GM23338 (cell line): ENCODE data around the gene MEX3B. TPM values are rescaled to one million over a fixed set of nuclear protein-coding genes. Genes with fewer than 3 reads are reported as not detected.

ENCODE experiments used
- ATAC-seq: fragments of 200-7000 bp; cut with Tn5 transposase; 3 replicates; pipeline ENCODE4 v1.9.1; 2020
- DNase-seq: peaks from one replicate; pipeline ENCODE4 v3.0.0-alpha.2; 2015; ENCODE audit warnings: low spot score
- H2AFZ ChIP-seq: fragments of 200-600 bp; sonication (generic); 2 replicates; pipeline ENCODE4 v1.8.0; 2016; ENCODE audit warnings: antibody characterized with exemption, mild to moderate bottlenecking, moderate library complexity
- H3F3A ChIP-seq: fragments of 200-600 bp; sonication (generic); replicated peaks from 2 replicates; pipeline ENCODE4 v1.8.0; 2017; ENCODE audit warnings: antibody characterized with exemption, mixed run types, low read depth
- H3K27ac ChIP-seq: fragments of 200-600 bp; sonication (generic); 2 replicates; pipeline ENCODE4 v1.6.1; 2016; ENCODE audit warnings: low read depth
- H3K27me3 ChIP-seq: fragments of 200-600 bp; sonication (generic); 2 replicates; pipeline ENCODE4 v1.8.0; 2016; ENCODE audit warnings: mild to moderate bottlenecking, mixed run types, moderate library complexity; ENCODE audit not compliant: insufficient read depth
- H3K36me3 ChIP-seq: fragments of 200-600 bp; sonication (generic); 2 replicates; pipeline ENCODE4 v1.8.0; 2016; ENCODE audit warnings: mild to moderate bottlenecking; ENCODE audit not compliant: insufficient read depth
- H3K4me1 ChIP-seq: fragments of 200-600 bp; sonication (generic); 2 replicates; pipeline ENCODE4 v1.8.0; 2016; ENCODE audit warnings: mild to moderate bottlenecking, moderate library complexity; ENCODE audit not compliant: insufficient read depth
- H3K4me2 ChIP-seq: fragments of 200-600 bp; sonication (generic); 2 replicates; pipeline ENCODE4 v1.7.1; 2017; ENCODE audit warnings: mixed run types
- H3K4me3 ChIP-seq: fragments of 200-600 bp; sonication (generic); 2 replicates; pipeline ENCODE4 v1.6.1; 2016; ENCODE audit warnings: mixed run types
- H3K79me2 ChIP-seq: fragments of 200-600 bp; sonication (generic); replicated peaks from 2 replicates; pipeline ENCODE4 v1.8.0; 2017; ENCODE audit warnings: mild to moderate bottlenecking; ENCODE audit not compliant: insufficient read depth
- H3K9me2 ChIP-seq: fragments of 200-600 bp; sonication (generic); 2 replicates; pipeline ENCODE4 v1.8.0; 2017; ENCODE audit not compliant: insufficient read depth
- H4K20me1 ChIP-seq: fragments of 200-600 bp; sonication (generic); replicated peaks from 2 replicates; pipeline ENCODE4 v1.8.0; 2017; ENCODE audit warnings: mild to moderate bottlenecking; ENCODE audit not compliant: insufficient read depth
- H3K27ac Mint-ChIP-seq: 2 replicates; pipeline ENCODE4 v1.8.0; 2020; ENCODE audit warnings: inconsistent platforms, mild to moderate bottlenecking, moderate library complexity, mixed read lengths
- H3K27me3 Mint-ChIP-seq: 3 replicates; pipeline ENCODE4 v1.8.0; 2022; ENCODE audit warnings: low read depth, mild to moderate bottlenecking, moderate library complexity, mixed read lengths, inconsistent platforms; ENCODE audit not compliant: insufficient read depth, poor library complexity
- H3K36me3 Mint-ChIP-seq: 3 replicates; pipeline ENCODE4 v1.8.0; 2021; ENCODE audit warnings: low read depth, mild to moderate bottlenecking, inconsistent platforms, moderate library complexity, mixed read lengths
- H3K4me1 Mint-ChIP-seq: 3 replicates; pipeline ENCODE4 v1.8.0; 2020; ENCODE audit warnings: mild to moderate bottlenecking, inconsistent platforms, mixed read lengths
- H3K4me3 Mint-ChIP-seq: 3 replicates; pipeline ENCODE4 v1.8.0; 2021; ENCODE audit warnings: moderate library complexity, mild to moderate bottlenecking, inconsistent platforms, mixed read lengths
- H3K9me3 Mint-ChIP-seq: 3 replicates; pipeline ENCODE4 v1.8.0; 2020; ENCODE audit warnings: moderate library complexity, mild to moderate bottlenecking, inconsistent platforms, mixed read lengths
- CREB1 ChIP-seq: fragments of 250-450 bp; sonication (Bioruptor Pico); IDR thresholded peaks from 2 replicates; pipeline ENCODE4 v1.5.0; 2020; ENCODE audit warnings: low read depth, mild to moderate bottlenecking, moderate library complexity
- ETS1 ChIP-seq: IDR thresholded peaks from 2 replicates; pipeline ENCODE4 v1.6.1; 2016; ENCODE audit warnings: antibody characterized with exemption
- EZH2 ChIP-seq: fragments of 200-600 bp; sonication (generic); IDR thresholded peaks from one replicate; pipeline ENCODE4 v1.8.0; 2017; ENCODE audit warnings: antibody characterized with exemption, mild to moderate bottlenecking, low read depth; ENCODE audit not compliant: unreplicated experiment
- EZH2phosphoT487 ChIP-seq: fragments of 200-600 bp; sonication (generic); IDR thresholded peaks from one replicate; pipeline ENCODE4 v1.8.1; 2018; ENCODE audit warnings: antibody characterized with exemption; ENCODE audit not compliant: unreplicated experiment
- JUNB ChIP-seq: IDR thresholded peaks from one replicate; pipeline ENCODE4 v1.6.1; 2016; ENCODE audit warnings: antibody characterized with exemption; ENCODE audit not compliant: unreplicated experiment
- NANOG ChIP-seq: IDR thresholded peaks from 2 replicates; pipeline ENCODE4 v1.6.1; 2016; ENCODE audit warnings: antibody characterized with exemption, borderline replicate concordance
- POLR2AphosphoS5 ChIP-seq: IDR thresholded peaks from 2 replicates; pipeline ENCODE4 v1.6.1; 2016; ENCODE audit warnings: antibody characterized with exemption, low read depth
- REST ChIP-seq: IDR thresholded peaks from one replicate; pipeline ENCODE4 v1.6.1; 2018; ENCODE audit warnings: antibody characterized with exemption; ENCODE audit not compliant: unreplicated experiment
- STAT1 ChIP-seq: IDR thresholded peaks from one replicate; pipeline ENCODE4 v1.6.1; 2016; ENCODE audit warnings: antibody characterized with exemption; ENCODE audit not compliant: unreplicated experiment
- ZNF114 ChIP-seq: fragments of 250-450 bp; sonication (Bioruptor Pico); IDR thresholded peaks from 2 replicates; pipeline ENCODE4 v1.5.0; 2020; ENCODE audit warnings: mild to moderate bottlenecking, moderate library complexity
- ZNF331 ChIP-seq: fragments of 250-450 bp; sonication (Bioruptor Pico); IDR thresholded peaks from 2 replicates; pipeline ENCODE4 v1.5.0; 2020; ENCODE audit warnings: low read depth, mild to moderate bottlenecking, moderate library complexity
- ZNF462 ChIP-seq: fragments of 250-450 bp; sonication (Bioruptor Pico); IDR thresholded peaks from 2 replicates; pipeline ENCODE4 v1.5.0; 2020; ENCODE audit warnings: mild to moderate bottlenecking, moderate library complexity
- polyA plus RNA-seq: library from polyadenylated mRNA; unstranded; fragments of >200 nt; fragmentation: Nextera tagmentation; extraction: Ambion mirVana; gene quantifications from 2 replicates; pipeline ENCODE4 v1.2.1, GENCODE V29; 2016
- total RNA-seq: library from RNA; depleted of rRNA; stranded (reverse); fragments of >200 nt; shearing (Covaris generic); gene quantifications from 2 replicates; pipeline ENCODE4 v1.2.3, GENCODE V29; 2014
- TF ChIP-seq, protein P1 (sequence below), 2 experiments: fragments of 200-600 bp in 1 of 2; sonication (generic) in 1 of 2; conservative IDR thresholded peaks; 2 replicates each; pipeline versions ENCODE4 v1.5.1 to v1.6.1; 2016 to 2017; ENCODE audit warnings: antibody characterized with exemption in 2 of 2, low read depth in 2 of 2, mild to moderate bottlenecking in 2 of 2, moderate library complexity in 1 of 2

Gene MEX3B
- total and polyA plus RNA-seq, 2 experiments from 2014 or later: 5.3 to 15.7 TPM

DNA sequence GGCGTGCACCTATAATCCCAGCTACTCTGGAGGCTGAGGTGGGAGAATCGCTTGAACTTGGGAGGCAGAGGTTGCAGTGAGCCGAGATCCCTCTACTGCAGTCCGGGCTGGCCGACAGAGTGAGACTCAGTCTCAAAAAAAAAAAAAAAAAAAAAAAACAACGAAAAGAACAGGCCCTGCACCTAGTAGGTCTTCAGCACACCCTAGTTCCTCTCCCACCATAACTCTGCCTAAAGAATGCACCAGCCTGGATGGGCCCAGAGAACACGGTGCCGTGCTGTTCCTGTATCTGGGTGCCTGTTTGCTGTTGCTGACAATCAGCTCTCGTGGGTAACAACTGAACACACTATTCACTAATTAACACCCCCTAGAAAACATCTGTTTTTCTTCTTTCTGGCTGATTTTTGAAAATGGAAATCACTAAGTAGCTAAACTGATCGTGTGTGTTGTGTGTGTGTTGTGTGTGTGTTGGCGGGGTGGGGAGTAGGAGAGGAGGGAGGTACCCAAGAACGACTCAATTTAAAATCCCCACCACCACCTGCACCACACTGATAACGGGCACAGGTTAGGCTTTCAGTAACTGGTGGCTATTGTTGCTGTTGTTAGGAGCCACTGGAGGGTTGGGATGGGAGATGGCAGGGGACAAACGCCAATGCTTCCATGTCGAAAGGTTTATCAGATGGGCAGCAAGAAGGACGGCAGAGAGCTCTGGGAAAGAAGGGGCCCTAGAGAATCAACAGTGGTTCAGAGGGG is 40.6 kb upstream of the MEX3B start:
- Mint-ChIP-seq H3K27ac (no peak overlapping the region), H3K27me3 (peaks cover 9% of the 10 kb centered on the region), H3K4me3 (no peak overlapping the region), H3K4me1 (peaks cover 30% of the 10 kb centered on the region), H3K9me3 (no peaks in the 10 kb centered on the region), H3K36me3 (no peaks in the 10 kb centered on the region)
- Histone ChIP-seq H4K20me1 (no peaks in the 10 kb centered on the region), H3F3A (no peaks in the 10 kb centered on the region), H3K4me3 (no peak overlapping the region), H3K9me2 (no peaks in the 10 kb centered on the region), H3K36me3 (no peaks in the 10 kb centered on the region), H3K27ac (no peak overlapping the region), H3K27me3 (no peaks in the 10 kb centered on the region), H3K79me2 (no peaks in the 10 kb centered on the region), H3K4me2 (no peak overlapping the region), H3K4me1 (peaks cover 13% of the 10 kb centered on the region), H2AFZ (peak overlapping the region; percentile 87; the same call in 1 of the 2 replicates)
- ATAC-seq (no peak), DNase-seq (no peak)
- TF ChIP-seq NANOG (no peak), ZNF462 (no peak), ZNF114 (CRISPR knock-in tag) (no peak), EZH2phosphoT487 (no peak), EZH2 (no peak), STAT1 (no peak), CREB1 (CRISPR knock-in tag) (no peak), REST (no peak), JUNB (no peak), POLR2AphosphoS5 (no peak), ETS1 (no peak), ZNF331 (CRISPR knock-in tag) (no peak)
- TF ChIP-seq, protein P1, sequence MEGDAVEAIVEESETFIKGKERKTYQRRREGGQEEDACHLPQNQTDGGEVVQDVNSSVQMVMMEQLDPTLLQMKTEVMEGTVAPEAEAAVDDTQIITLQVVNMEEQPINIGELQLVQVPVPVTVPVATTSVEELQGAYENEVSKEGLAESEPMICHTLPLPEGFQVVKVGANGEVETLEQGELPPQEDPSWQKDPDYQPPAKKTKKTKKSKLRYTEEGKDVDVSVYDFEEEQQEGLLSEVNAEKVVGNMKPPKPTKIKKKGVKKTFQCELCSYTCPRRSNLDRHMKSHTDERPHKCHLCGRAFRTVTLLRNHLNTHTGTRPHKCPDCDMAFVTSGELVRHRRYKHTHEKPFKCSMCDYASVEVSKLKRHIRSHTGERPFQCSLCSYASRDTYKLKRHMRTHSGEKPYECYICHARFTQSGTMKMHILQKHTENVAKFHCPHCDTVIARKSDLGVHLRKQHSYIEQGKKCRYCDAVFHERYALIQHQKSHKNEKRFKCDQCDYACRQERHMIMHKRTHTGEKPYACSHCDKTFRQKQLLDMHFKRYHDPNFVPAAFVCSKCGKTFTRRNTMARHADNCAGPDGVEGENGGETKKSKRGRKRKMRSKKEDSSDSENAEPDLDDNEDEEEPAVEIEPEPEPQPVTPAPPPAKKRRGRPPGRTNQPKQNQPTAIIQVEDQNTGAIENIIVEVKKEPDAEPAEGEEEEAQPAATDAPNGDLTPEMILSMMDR (conservative IDR thresholded peaks at IDR 0.05; ENCODE audit: low read depth in 2 of 2): no peak
